ENCODE data around the gene ICOS.

GRCh38 chr2:203889944-203890343, 46.6 kb upstream of the ICOS start:
- no peak for TF ChIP-seq EZH2 (IDR thresholded peaks at IDR 0.05; ENCODE audit: borderline replicate concordance)
- no peak for TF ChIP-seq CTCF (IDR thresholded peaks at IDR 0.05; ENCODE audit: poor library complexity)

All from hepatocyte (in vitro differentiated cells).